H1 (cell line): Measurements from ENCODE around the gene EZH2.

ENCODE experiments used
- BCL11A ChIP-seq, 2 experiments: IDR thresholded peaks; one replicate each; pipeline ENCODE4 v1.6.1; 2011; ENCODE audit warnings: low read depth in 2 of 2, low read length in 2 of 2, mild to moderate bottlenecking in 2 of 2
- BRCA1 ChIP-seq: IDR thresholded peaks from 2 replicates; pipeline ENCODE4 v1.6.1; 2012; ENCODE audit warnings: low read depth, low read length, improper control_type of control experiment
- CEBPB ChIP-seq: IDR thresholded peaks from 2 replicates; pipeline ENCODE4 v1.6.1; 2012; ENCODE audit warnings: low read depth, low read length
- CHD2 ChIP-seq: IDR thresholded peaks from 2 replicates; pipeline ENCODE4 v1.6.1; 2012; ENCODE audit warnings: low read length, improper control_type of control experiment
- CREB1 ChIP-seq: IDR thresholded peaks from 2 replicates; pipeline ENCODE4 v1.6.1; 2012; ENCODE audit warnings: inconsistent platforms
- CTCF ChIP-seq, 3 experiments: IDR thresholded peaks; 1 replicate in 2 of 3; 2 replicates in 1 of 3; pipeline versions ENCODE4 v1.5.1 to v1.6.1; 2011; ENCODE audit warnings: low read length in 3 of 3, mild to moderate bottlenecking in 3 of 3, inconsistent platforms in 2 of 3, low read depth in 1 of 3, moderate library complexity in 1 of 3; ENCODE audit not compliant: insufficient read depth in 1 of 3; ENCODE audit errors: control extremely low read depth in 1 of 3
- EZH2 ChIP-seq: fragments of 200-600 bp; sonication (generic); IDR thresholded peaks from 2 replicates; pipeline ENCODE4 v1.7.1; 2012; ENCODE audit warnings: low read depth, mild to moderate bottlenecking, moderate library complexity, low read length, inconsistent platforms; ENCODE audit not compliant: severe bottlenecking
- GABPA ChIP-seq: IDR thresholded peaks from 2 replicates; pipeline ENCODE4 v1.6.1; 2011; ENCODE audit warnings: mild to moderate bottlenecking, low read length, moderate library complexity, borderline replicate concordance; ENCODE audit not compliant: insufficient read depth
- GTF2F1 ChIP-seq: IDR thresholded peaks from 2 replicates; pipeline ENCODE4 v1.6.1; 2012; ENCODE audit warnings: low read depth, low read length, improper control_type of control experiment, borderline replicate concordance
- KDM1A ChIP-seq: fragments of 200-600, 300-600 bp; sonication (generic); IDR thresholded peaks from 2 replicates; pipeline ENCODE4 v1.7.1; 2016; ENCODE audit warnings: mild to moderate bottlenecking, low read length, borderline replicate concordance
- POLR2A ChIP-seq, 2 experiments: IDR thresholded peaks; 1 replicate in 1 of 2; 2 replicates in 1 of 2; pipeline ENCODE4 v1.6.1; 2011; ENCODE audit warnings: low read depth in 2 of 2, low read length in 2 of 2, mild to moderate bottlenecking in 2 of 2; ENCODE audit errors: control extremely low read depth in 1 of 2
- TAF1 ChIP-seq: IDR thresholded peaks from 2 replicates; pipeline ENCODE4 v1.6.1; 2011; ENCODE audit warnings: mild to moderate bottlenecking, low read depth, low read length
- TBP ChIP-seq: IDR thresholded peaks from 2 replicates; pipeline ENCODE4 v1.6.1; 2011; ENCODE audit warnings: low read depth, low read length, improper control_type of control experiment
- TCF12 ChIP-seq: IDR thresholded peaks from 2 replicates; pipeline ENCODE4 v1.6.1; 2011; ENCODE audit warnings: low read depth, mild to moderate bottlenecking, low read length

- TF ChIP-seq TCF12 (no peak), CTCF (IDR thresholded peaks at IDR 0.05; ENCODE audit: control extremely low read depth in 1 of 3, insufficient read depth in 1 of 3, low read depth in 1 of 3, low read length in 3 of 3) (no peak), CEBPB (no peak), POLR2A (IDR thresholded peaks at IDR 0.05; ENCODE audit: control extremely low read depth in 1 of 2, low read depth in 2 of 2, low read length in 2 of 2) (no peak), BRCA1 (no peak), EZH2 (no peak), KDM1A (no peak), CREB1 (no peak), TBP (no peak), CHD2 (no peak), GABPA (no peak), TAF1 (no peak), GTF2F1 (no peak), BCL11A (IDR thresholded peaks at IDR 0.05; ENCODE audit: low read depth in 2 of 2, low read length in 2 of 2) (no peak)
Measured at GRCh38 chr7:148850564-148850963, 33.5 kb downstream of the EZH2 start.
